ENCODE results near the gene TIMM13. TPM values are rescaled to one million over a fixed set of nuclear protein-coding genes. Genes with fewer than 3 reads are reported as not detected.

Gene TIMM13
- total and polyA plus RNA-seq, 8 donors, result 37.7 to 71.8 (median 48.2) TPM

DNA sequence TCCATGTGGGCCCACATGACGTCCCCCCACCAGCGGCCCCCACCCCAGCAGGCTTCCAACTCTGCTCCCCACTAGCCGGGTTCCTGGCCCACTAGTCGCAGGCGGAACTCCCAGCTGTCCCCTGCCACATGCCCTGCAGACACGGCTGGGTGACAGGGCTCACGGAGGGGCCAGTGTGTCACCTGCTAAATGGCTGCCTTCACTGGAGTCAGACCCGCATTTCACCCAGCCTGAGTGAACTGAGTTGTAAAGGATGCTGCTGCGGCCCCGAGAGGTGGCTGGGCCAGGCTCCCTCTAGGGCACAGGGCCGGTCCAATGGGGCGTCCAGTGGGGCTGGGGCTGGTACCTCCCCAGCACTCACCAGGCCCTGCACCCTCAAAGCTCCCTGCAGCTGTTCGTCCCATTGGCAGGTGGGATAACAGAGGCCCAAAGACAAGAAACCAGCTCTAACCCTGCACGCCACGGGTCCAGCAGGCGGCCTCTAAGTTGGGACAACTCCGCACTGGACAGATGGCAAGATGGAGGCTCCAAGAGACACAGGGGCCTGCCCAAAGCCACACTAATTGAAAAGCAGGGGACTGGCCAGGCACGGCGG lies 26.1 kb upstream of the TIMM13 start:
- no peak for FAIRE-seq
- ATAC-seq, result no peak
- Histone ChIP-seq H3K27me3 (no peaks in the 10 kb centered on the region), H3K4me3 (no peak overlapping the region), H3K36me3 (no peaks in the 10 kb centered on the region), H3K4me1 (peaks cover 0 to 3% (median 0%) of the 10 kb centered on the region in 3 donors), H3K9me3 (no peaks in the 10 kb centered on the region), H3K27ac (no peak overlapping the region)
- intact Hi-C loops (cut with DNase I), result no loop called here
- no peak for DNase-seq
- TF ChIP-seq, protein P1, sequence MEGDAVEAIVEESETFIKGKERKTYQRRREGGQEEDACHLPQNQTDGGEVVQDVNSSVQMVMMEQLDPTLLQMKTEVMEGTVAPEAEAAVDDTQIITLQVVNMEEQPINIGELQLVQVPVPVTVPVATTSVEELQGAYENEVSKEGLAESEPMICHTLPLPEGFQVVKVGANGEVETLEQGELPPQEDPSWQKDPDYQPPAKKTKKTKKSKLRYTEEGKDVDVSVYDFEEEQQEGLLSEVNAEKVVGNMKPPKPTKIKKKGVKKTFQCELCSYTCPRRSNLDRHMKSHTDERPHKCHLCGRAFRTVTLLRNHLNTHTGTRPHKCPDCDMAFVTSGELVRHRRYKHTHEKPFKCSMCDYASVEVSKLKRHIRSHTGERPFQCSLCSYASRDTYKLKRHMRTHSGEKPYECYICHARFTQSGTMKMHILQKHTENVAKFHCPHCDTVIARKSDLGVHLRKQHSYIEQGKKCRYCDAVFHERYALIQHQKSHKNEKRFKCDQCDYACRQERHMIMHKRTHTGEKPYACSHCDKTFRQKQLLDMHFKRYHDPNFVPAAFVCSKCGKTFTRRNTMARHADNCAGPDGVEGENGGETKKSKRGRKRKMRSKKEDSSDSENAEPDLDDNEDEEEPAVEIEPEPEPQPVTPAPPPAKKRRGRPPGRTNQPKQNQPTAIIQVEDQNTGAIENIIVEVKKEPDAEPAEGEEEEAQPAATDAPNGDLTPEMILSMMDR (IDR thresholded peaks at IDR 0.05), result no peak
- 90 to 91% methylated on average over 19 of the region's 19 CpGs for WGBS, 2 donors

DNA sequence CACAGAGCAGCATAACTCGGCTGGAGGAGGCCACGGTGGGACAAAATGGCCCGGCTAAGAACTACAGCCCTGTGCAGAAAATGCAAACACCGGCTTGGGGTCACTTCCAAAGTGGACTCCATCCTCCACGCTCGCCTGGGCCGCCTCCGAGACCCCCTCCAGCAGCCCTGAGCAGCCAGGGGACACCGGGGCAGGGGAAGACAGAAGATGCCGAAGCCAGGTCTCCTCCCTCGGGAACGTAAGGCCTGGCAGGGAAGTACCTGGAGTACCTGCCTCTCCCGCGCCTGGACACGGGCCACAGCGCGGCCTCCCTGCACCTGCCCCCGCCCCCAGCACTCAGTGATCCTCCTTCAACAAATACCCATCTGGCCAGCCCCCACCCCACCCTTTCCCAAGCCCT lies 24.4 kb upstream of the TIMM13 start:
- Histone ChIP-seq H3K27me3 (no peaks in the 10 kb centered on the region), H3K27ac (no peak overlapping the region), H3K4me1 (peaks cover 0 to 3% (median 0%) of the 10 kb centered on the region in 3 donors), H3K36me3 (no peaks in the 10 kb centered on the region), H3K9me3 (no peaks in the 10 kb centered on the region), H3K4me3 (no peak overlapping the region)
- WGBS, 2 donors, result 97 to 98% methylated on average over 10 to 18 of the region's 18 CpGs
- DNase-seq, result no peak
- FAIRE-seq, result no peak
- intact Hi-C loops (cut with DNase I), result no loop called here
- no peak for ATAC-seq
- TF ChIP-seq, protein P1 (IDR thresholded peaks at IDR 0.05), result no peak

DNA sequence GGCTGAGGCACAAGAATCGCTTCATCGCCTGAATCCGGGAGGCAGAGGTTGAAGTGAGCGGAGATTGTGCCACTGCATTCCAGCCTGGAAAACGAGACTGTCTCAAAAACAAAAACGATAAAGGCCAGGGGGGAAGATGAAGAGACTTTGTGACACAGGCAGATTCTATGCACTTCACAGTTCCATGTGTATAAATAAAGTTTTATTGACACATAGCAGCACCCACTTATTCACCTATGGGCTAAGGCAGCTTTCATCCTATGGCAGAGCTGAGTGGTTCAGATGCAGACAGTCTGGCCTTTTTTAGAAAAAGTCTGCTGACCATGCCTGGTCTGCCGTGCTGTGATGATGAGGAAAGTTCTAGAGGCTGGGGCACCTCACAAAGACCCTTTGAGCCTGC lies 23.8 kb upstream of the TIMM13 start:
- Histone ChIP-seq H3K27me3 (no peaks in the 10 kb centered on the region), H3K4me3 (no peak overlapping the region), H3K36me3 (no peaks in the 10 kb centered on the region), H3K27ac (no peak overlapping the region), H3K9me3 (no peaks in the 10 kb centered on the region), H3K4me1 (peaks cover 0 to 3% (median 0%) of the 10 kb centered on the region in 3 donors)
- TF ChIP-seq, protein P1 (IDR thresholded peaks at IDR 0.05), result no peak
- no peak for DNase-seq
- WGBS, 2 donors, result 94 to 95% methylated on average over 7 of the region's 7 CpGs
- intact Hi-C loops (cut with DNase I), result no loop called here
- ATAC-seq, result no peak
- FAIRE-seq, result no peak

DNA sequence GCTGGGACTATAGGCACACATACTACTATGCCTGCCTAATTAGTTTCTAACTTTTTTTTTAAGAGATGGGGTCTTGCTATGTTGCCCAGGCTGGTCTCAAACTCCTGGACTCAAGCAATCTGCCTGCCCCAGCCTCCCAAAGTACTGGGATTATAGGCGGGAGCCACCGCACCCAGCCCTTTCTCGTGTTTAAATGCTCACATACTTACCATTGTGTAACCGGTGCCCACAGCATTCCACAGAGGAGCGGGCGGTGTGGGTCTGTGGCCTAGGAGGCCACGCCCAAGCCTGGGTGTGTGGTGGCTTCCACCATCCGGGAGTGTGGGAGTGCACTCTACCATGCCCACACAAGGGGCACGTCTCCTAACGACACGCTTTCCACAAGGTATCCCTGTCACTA lies 21.6 kb upstream of the TIMM13 start:
- no peak overlapping the region for H3K4me3 ChIP-seq
- intact Hi-C loops (cut with DNase I), result no loop called here
- no peaks in the 10 kb centered on the region for H3K9me3 ChIP-seq
- DNase-seq, result no peak
- no peak for FAIRE-seq
- no peaks in the 10 kb centered on the region for H3K4me1 ChIP-seq
- H3K27ac ChIP-seq, result no peak overlapping the region
- TF ChIP-seq, protein P1 (IDR thresholded peaks at IDR 0.05), result no peak
- no peaks in the 10 kb centered on the region for H3K27me3 ChIP-seq
- 93 to 94% methylated on average over 11 of the region's 11 CpGs for WGBS, 2 donors
- H3K36me3 ChIP-seq, result no peaks in the 10 kb centered on the region
- no peak for ATAC-seq

DNA sequence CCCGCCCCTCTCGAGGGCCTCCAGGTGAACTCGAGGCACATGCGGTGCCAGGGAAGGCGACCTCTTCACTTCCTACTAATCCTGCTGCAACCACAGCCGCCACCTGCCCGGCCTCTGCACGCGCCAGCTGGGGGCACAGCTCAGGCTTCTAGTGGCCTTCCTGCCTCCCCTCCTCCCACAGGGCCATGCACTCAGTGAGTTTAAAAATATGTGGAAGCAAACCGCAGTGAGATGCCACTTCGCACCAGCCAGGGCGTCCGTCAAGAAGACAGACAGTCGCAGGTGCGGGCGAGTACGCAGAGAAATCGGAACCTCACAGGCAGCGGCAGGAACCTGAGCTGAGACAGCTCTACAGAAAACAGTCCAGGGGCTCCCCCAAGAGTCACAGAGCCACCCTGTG lies 19.0 kb upstream of the TIMM13 start:
- WGBS, 2 donors, result 84 to 85% methylated on average over 19 of the region's 19 CpGs
- no peaks in the 10 kb centered on the region for H3K27me3 ChIP-seq
- ATAC-seq, result no peak
- no peak for DNase-seq
- no peak overlapping the region for H3K27ac ChIP-seq
- no peaks in the 10 kb centered on the region for H3K9me3 ChIP-seq
- no peak overlapping the region for H3K4me3 ChIP-seq
- TF ChIP-seq, protein P1 (IDR thresholded peaks at IDR 0.05), result no peak
- H3K36me3 ChIP-seq, result no peaks in the 10 kb centered on the region
- no peaks in the 10 kb centered on the region for H3K4me1 ChIP-seq
- FAIRE-seq, result no peak
- intact Hi-C loops (cut with DNase I), result no loop called here

Measured in pancreas (tissue), 10 donors.